GM12892 (cell line): Measurements from ENCODE around the gene UPK2.

Experiments used
- POLR2A ChIP-seq: IDR thresholded peaks from 2 replicates; pipeline ENCODE4 v1.6.1; 2011; ENCODE audit warnings: low read depth, low read length, control low read depth
- POLR2AphosphoS5 ChIP-seq: IDR thresholded peaks from 2 replicates; pipeline ENCODE4 v1.6.1; 2011; ENCODE audit warnings: low read depth, low read length, control low read depth
- TAF1 ChIP-seq: IDR thresholded peaks from 2 replicates; pipeline ENCODE4 v1.6.1; 2011; ENCODE audit warnings: low read depth, mild to moderate bottlenecking, control low read depth, low read length, borderline replicate concordance

DNA sequence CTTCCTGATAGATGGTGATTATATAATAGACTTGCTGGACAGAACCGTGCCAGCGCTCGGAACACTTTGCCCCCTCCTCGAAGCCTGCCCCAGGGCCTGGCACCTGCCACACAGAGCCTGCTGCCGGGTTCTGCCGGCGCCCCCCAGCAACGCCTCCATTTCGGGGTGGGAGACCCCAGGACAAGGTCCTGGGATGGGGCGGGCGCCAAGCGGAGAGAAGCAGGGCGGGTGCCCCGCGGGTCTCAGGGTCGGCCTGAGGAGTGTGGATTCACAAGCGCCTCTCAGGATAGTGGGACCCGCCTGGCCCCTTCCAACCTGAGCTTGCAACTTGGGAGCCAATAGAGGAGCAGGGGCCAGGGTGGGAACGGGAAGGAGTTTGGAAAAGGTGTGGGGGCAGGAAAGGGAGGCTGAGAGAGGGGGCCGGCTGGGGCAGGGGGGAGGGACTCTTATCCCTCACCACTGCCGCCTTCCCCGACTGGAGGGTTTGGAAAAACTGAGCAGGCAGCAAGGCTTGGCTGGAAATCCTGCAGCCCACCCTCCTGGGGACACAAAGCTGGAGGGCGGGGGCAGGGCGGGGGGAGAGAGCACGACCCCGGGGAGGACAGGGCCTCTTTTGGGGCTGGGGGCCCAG, 27.1 kb upstream of the UPK2 start:
- no peak for TF ChIP-seq POLR2A
- TF ChIP-seq TAF1, result no peak
- TF ChIP-seq POLR2AphosphoS5, result no peak
